Trophoblast cell (in vitro differentiated cells and primary cell): ENCODE results near the gene C1orf146.

ENCODE experiments used
- DNase-seq, 2 donors: peaks; one replicate each; pipeline ENCODE4 v3.0.0-alpha.2; 2016
- H2AFZ ChIP-seq: 2 replicates; pipeline ENCODE4 v1.6.1; 2013; ENCODE audit warnings: low read length, moderate library complexity, mild to moderate bottlenecking; ENCODE audit not compliant: insufficient read depth, poor library complexity
- H2AK5ac ChIP-seq: 2 replicates; pipeline ENCODE4 v1.6.1; 2013; ENCODE audit warnings: mild to moderate bottlenecking, low read length
- H2BK120ac ChIP-seq: 2 replicates; pipeline ENCODE4 v1.6.1; 2013; ENCODE audit warnings: low read length, mild to moderate bottlenecking, moderate library complexity; ENCODE audit not compliant: insufficient read depth, poor library complexity
- H2BK12ac ChIP-seq: 2 replicates; pipeline ENCODE4 v1.6.1; 2013; ENCODE audit warnings: mild to moderate bottlenecking, low read length, moderate library complexity
- H2BK5ac ChIP-seq: 2 replicates; pipeline ENCODE4 v1.6.1; 2013; ENCODE audit warnings: low read length, low read depth, moderate library complexity, mild to moderate bottlenecking; ENCODE audit not compliant: poor library complexity
- H3K14ac ChIP-seq: 2 replicates; pipeline ENCODE4 v1.6.1; 2013; ENCODE audit warnings: mild to moderate bottlenecking, low read length
- H3K18ac ChIP-seq: 2 replicates; pipeline ENCODE4 v1.6.1; 2013; ENCODE audit warnings: mild to moderate bottlenecking, low read length
- H3K23ac ChIP-seq: 2 replicates; pipeline ENCODE4 v1.6.1; 2013; ENCODE audit warnings: low read length
- H3K27ac ChIP-seq: 2 replicates; pipeline ENCODE4 v1.5.1; 2013; ENCODE audit warnings: low read depth, mild to moderate bottlenecking, inconsistent platforms, low read length, moderate library complexity
- H3K27me3 ChIP-seq: 2 replicates; pipeline ENCODE4 v1.6.1; 2013; ENCODE audit warnings: inconsistent platforms, mild to moderate bottlenecking, low read length, moderate library complexity; ENCODE audit not compliant: insufficient read depth
- H3K36me3 ChIP-seq, 2 experiments: 1 replicate in 1 of 2; 2 replicates in 1 of 2; pipeline ENCODE4 v1.6.1; 2013; ENCODE audit warnings: low read length in 2 of 2, mild to moderate bottlenecking in 2 of 2, moderate library complexity in 1 of 2; ENCODE audit not compliant: insufficient read depth in 2 of 2, control insufficient read depth in 1 of 2
- H3K4ac ChIP-seq: 2 replicates; pipeline ENCODE4 v1.6.1; 2013; ENCODE audit warnings: low read depth, mild to moderate bottlenecking, low read length, moderate library complexity
- H3K4me1 ChIP-seq, 2 experiments: 1 replicate in 1 of 2; 2 replicates in 1 of 2; pipeline ENCODE4 v1.6.1; 2013; ENCODE audit warnings: low read length in 2 of 2, mild to moderate bottlenecking in 2 of 2, moderate library complexity in 1 of 2; ENCODE audit not compliant: insufficient read depth in 2 of 2, control insufficient read depth in 1 of 2
- H3K4me2 ChIP-seq: 2 replicates; pipeline ENCODE4 v1.6.1; 2013; ENCODE audit warnings: inconsistent platforms, mild to moderate bottlenecking, low read length, moderate library complexity
- H3K4me3 ChIP-seq: 2 replicates; pipeline ENCODE4 v1.5.1; 2013; ENCODE audit warnings: mild to moderate bottlenecking, low read depth, low read length, inconsistent platforms
- H3K79me1 ChIP-seq: one replicate; pipeline ENCODE4 v1.6.1; 2013; ENCODE audit warnings: low read length
- H3K79me2 ChIP-seq: 2 replicates; pipeline ENCODE4 v1.6.1; 2013; ENCODE audit warnings: low read length, mild to moderate bottlenecking; ENCODE audit not compliant: control insufficient read depth, insufficient read depth, poor library complexity
- H3K9ac ChIP-seq: 2 replicates; pipeline ENCODE4 v1.6.1; 2013; ENCODE audit warnings: mild to moderate bottlenecking, low read length
- H3K9me3 ChIP-seq: 2 replicates; pipeline ENCODE4 v1.6.1; 2013; ENCODE audit warnings: low read depth, mild to moderate bottlenecking, control low read depth, inconsistent platforms, low read length; ENCODE audit not compliant: insufficient read depth
- H4K12ac ChIP-seq: 2 replicates; pipeline ENCODE4 v1.6.1; 2013; ENCODE audit warnings: low read depth, mild to moderate bottlenecking, low read length, moderate library complexity
- H4K8ac ChIP-seq: 2 replicates; pipeline ENCODE4 v1.6.1; 2013; ENCODE audit warnings: low read depth, mild to moderate bottlenecking, low read length, moderate library complexity
- H4K91ac ChIP-seq: one replicate; pipeline ENCODE4 v1.6.1; 2013; ENCODE audit warnings: low read depth, mild to moderate bottlenecking, low read length, moderate library complexity
- WGBS: extraction: QIAGEN DNeasy Blood & Tissue Kit; methylation state at CpG from one replicate; pipeline ENCODE4 v1.1.7; 2013; ENCODE audit warnings: missing lambda C conversion rate; ENCODE audit not compliant: insufficient read length, insufficient coverage; ENCODE audit errors: extremely low coverage; 5-methylcytosine and 5-hydroxymethylcytosine counted together

Gene C1orf146

GRCh38 chr1:92194511-92194910 lies 23.2 kb upstream of the C1orf146 start:
- H3K4ac ChIP-seq: no peak overlapping the region
- H3K27ac ChIP-seq: no peak overlapping the region
- H3K9me3 ChIP-seq: no peaks in the 10 kb centered on the region
- H3K18ac ChIP-seq: no peak overlapping the region
- H3K4me3 ChIP-seq: no peak overlapping the region
- no peaks in the 10 kb centered on the region for H3K79me1 ChIP-seq
- no peaks in the 10 kb centered on the region for H3K4me1 ChIP-seq
- no peak overlapping the region for H3K4me2 ChIP-seq
- no peaks in the 10 kb centered on the region for H3K79me2 ChIP-seq
- no peak overlapping the region for H4K91ac ChIP-seq
- H2AK5ac ChIP-seq: no peak overlapping the region
- H3K36me3 ChIP-seq: no peaks in the 10 kb centered on the region
- no peak for DNase-seq
- no peak overlapping the region for H3K9ac ChIP-seq
- WGBS: no CpG with 5 or more reads among the region's 1 CpG
- no peak overlapping the region for H4K8ac ChIP-seq
- no peak overlapping the region for H2AFZ ChIP-seq
- H4K12ac ChIP-seq: no peak overlapping the region
- no peak overlapping the region for H2BK5ac ChIP-seq
- no peaks in the 10 kb centered on the region for H3K27me3 ChIP-seq
- H3K14ac ChIP-seq: no peak overlapping the region
- no peak overlapping the region for H2BK120ac ChIP-seq
- H3K23ac ChIP-seq: no peak overlapping the region
- no peak overlapping the region for H2BK12ac ChIP-seq

- H3K23ac ChIP-seq: no peak overlapping the region
- H3K4me1 ChIP-seq: no peaks in the 10 kb centered on the region
- no peak overlapping the region for H3K4me3 ChIP-seq
- no CpG with 5 or more reads among the region's 5 CpGs for WGBS
- H3K4me2 ChIP-seq: no peak overlapping the region
- no peak overlapping the region for H4K91ac ChIP-seq
- no peak overlapping the region for H3K14ac ChIP-seq
- H4K12ac ChIP-seq: no peak overlapping the region
- H4K8ac ChIP-seq: no peak overlapping the region
- no peak overlapping the region for H3K4ac ChIP-seq
- no peak overlapping the region for H3K9ac ChIP-seq
- no peaks in the 10 kb centered on the region for H3K9me3 ChIP-seq
- no peak for DNase-seq
- no peaks in the 10 kb centered on the region for H3K79me1 ChIP-seq
- H2BK120ac ChIP-seq: no peak overlapping the region
- no peak overlapping the region for H2BK5ac ChIP-seq
- no peaks in the 10 kb centered on the region for H3K27me3 ChIP-seq
- no peaks in the 10 kb centered on the region for H3K79me2 ChIP-seq
- no peak overlapping the region for H3K18ac ChIP-seq
- no peak overlapping the region for H2AFZ ChIP-seq
- H3K27ac ChIP-seq: no peak overlapping the region
- H3K36me3 ChIP-seq: no peaks in the 10 kb centered on the region
- no peak overlapping the region for H2BK12ac ChIP-seq
- no peak overlapping the region for H2AK5ac ChIP-seq
Observed at GRCh38 chr1:92201973-92202372, 15.7 kb upstream of the C1orf146 start.

GRCh38 chr1:92203105-92203504 lies 14.6 kb upstream of the C1orf146 start:
- Histone ChIP-seq H2AFZ (no peak overlapping the region), H3K9me3 (no peaks in the 10 kb centered on the region), H2BK120ac (no peak overlapping the region), H3K79me1 (no peaks in the 10 kb centered on the region), H4K8ac (no peak overlapping the region), H4K91ac (no peak overlapping the region), H3K4me1 (no peaks in the 10 kb centered on the region), H2BK5ac (no peak overlapping the region), H3K14ac (no peak overlapping the region), H3K27ac (no peak overlapping the region), H4K12ac (no peak overlapping the region), H3K27me3 (no peaks in the 10 kb centered on the region), H3K4me3 (no peak overlapping the region), H2AK5ac (no peak overlapping the region), H3K4ac (no peak overlapping the region), H3K9ac (no peak overlapping the region), H3K36me3 (no peaks in the 10 kb centered on the region), H3K23ac (no peak overlapping the region), H3K79me2 (no peaks in the 10 kb centered on the region), H3K4me2 (no peak overlapping the region), H3K18ac (no peak overlapping the region), H2BK12ac (no peak overlapping the region)
- DNase-seq: no peak

GRCh38 chr1:92210701-92211100 lies 7.0 kb upstream of the C1orf146 start:
- Histone ChIP-seq H3K14ac (no peak overlapping the region), H3K27ac (no peak overlapping the region), H4K12ac (no peak overlapping the region), H3K4me1 (no peaks in the 10 kb centered on the region), H3K18ac (no peak overlapping the region), H3K36me3 (no peaks in the 10 kb centered on the region), H2AK5ac (no peak overlapping the region), H3K9me3 (no peaks in the 10 kb centered on the region), H3K27me3 (no peaks in the 10 kb centered on the region), H3K23ac (no peak overlapping the region), H4K8ac (no peak overlapping the region), H4K91ac (no peak overlapping the region), H2AFZ (no peak overlapping the region), H2BK5ac (no peak overlapping the region), H3K9ac (no peak overlapping the region), H3K79me2 (no peaks in the 10 kb centered on the region), H2BK12ac (no peak overlapping the region), H3K79me1 (no peaks in the 10 kb centered on the region), H2BK120ac (no peak overlapping the region), H3K4ac (no peak overlapping the region), H3K4me2 (no peak overlapping the region), H3K4me3 (no peak overlapping the region)
- no peak for DNase-seq
- WGBS: no CpG with 5 or more reads among the region's 2 CpGs
